GM23338 (cell line): ENCODE data around the gene PHF23.

Experiments used
- CREB1 ChIP-seq: fragments of 250-450 bp; sonication (Bioruptor Pico); IDR thresholded peaks from 2 replicates; pipeline ENCODE4 v1.5.0; 2020; ENCODE audit warnings: low read depth, mild to moderate bottlenecking, moderate library complexity
- CTCF ChIP-seq, 2 experiments: fragments of 200-600 bp in 1 of 2; sonication (generic) in 1 of 2; conservative IDR thresholded peaks; 2 replicates each; pipeline versions ENCODE4 v1.5.1 to v1.6.1; 2016 to 2017; ENCODE audit warnings: antibody characterized with exemption in 2 of 2, low read depth in 2 of 2, mild to moderate bottlenecking in 2 of 2, moderate library complexity in 1 of 2
- ETS1 ChIP-seq: IDR thresholded peaks from 2 replicates; pipeline ENCODE4 v1.6.1; 2016; ENCODE audit warnings: antibody characterized with exemption
- EZH2 ChIP-seq: fragments of 200-600 bp; sonication (generic); IDR thresholded peaks from one replicate; pipeline ENCODE4 v1.8.0; 2017; ENCODE audit warnings: antibody characterized with exemption, mild to moderate bottlenecking, low read depth; ENCODE audit not compliant: unreplicated experiment
- EZH2phosphoT487 ChIP-seq: fragments of 200-600 bp; sonication (generic); IDR thresholded peaks from one replicate; pipeline ENCODE4 v1.8.1; 2018; ENCODE audit warnings: antibody characterized with exemption; ENCODE audit not compliant: unreplicated experiment
- JUNB ChIP-seq: IDR thresholded peaks from one replicate; pipeline ENCODE4 v1.6.1; 2016; ENCODE audit warnings: antibody characterized with exemption; ENCODE audit not compliant: unreplicated experiment
- NANOG ChIP-seq: IDR thresholded peaks from 2 replicates; pipeline ENCODE4 v1.6.1; 2016; ENCODE audit warnings: antibody characterized with exemption, borderline replicate concordance
- POLR2AphosphoS5 ChIP-seq: IDR thresholded peaks from 2 replicates; pipeline ENCODE4 v1.6.1; 2016; ENCODE audit warnings: antibody characterized with exemption, low read depth
- REST ChIP-seq: IDR thresholded peaks from one replicate; pipeline ENCODE4 v1.6.1; 2018; ENCODE audit warnings: antibody characterized with exemption; ENCODE audit not compliant: unreplicated experiment
- ZNF114 ChIP-seq: fragments of 250-450 bp; sonication (Bioruptor Pico); IDR thresholded peaks from 2 replicates; pipeline ENCODE4 v1.5.0; 2020; ENCODE audit warnings: mild to moderate bottlenecking, moderate library complexity
- ZNF331 ChIP-seq: fragments of 250-450 bp; sonication (Bioruptor Pico); IDR thresholded peaks from 2 replicates; pipeline ENCODE4 v1.5.0; 2020; ENCODE audit warnings: low read depth, mild to moderate bottlenecking, moderate library complexity

- TF ChIP-seq CTCF (conservative IDR thresholded peaks at IDR 0.05; ENCODE audit: low read depth in 2 of 2) (no peak), EZH2 (no peak), POLR2AphosphoS5 (peak; percentile 100), EZH2phosphoT487 (no peak), CREB1 (peak; percentile 78), REST (no peak), NANOG (no peak), JUNB (no peak), ETS1 (peak; percentile 61; the same call in 1 of the 2 replicates), ZNF114 (CRISPR knock-in tag) (no peak), ZNF331 (no peak)
Observed at GRCh38 chr17:7234083-7234951, 4.9 kb downstream of the PHF23 start, which contains the start of gene DVL2.
